Mucosa of descending colon (tissue), 3 donors: Measurements from ENCODE around the gene HSBP1. TPM values are rescaled to one million over a fixed set of nuclear protein-coding genes. Genes with fewer than 3 reads are reported as not detected.

Experiments used
- ATAC-seq: fragments of 200-7000 bp; cut with Tn5 transposase; one replicate; pipeline ENCODE4 v1.9.1; 2020; ENCODE audit warnings: mild to moderate bottlenecking, moderate library complexity
- DNase-seq, 3 donors: peaks; one replicate each; pipeline ENCODE4 v3.0.0-alpha.2; 2020
- H3K36me3 ChIP-seq: fragments of 200-600 bp; one replicate; pipeline ENCODE4 v1.8.0; 2021; ENCODE audit warnings: low read depth, mild to moderate bottlenecking
- H3K4me1 ChIP-seq: fragments of 200-600 bp; one replicate; pipeline ENCODE4 v1.8.0; 2021; ENCODE audit warnings: low read depth, mild to moderate bottlenecking
- H3K4me3 ChIP-seq: fragments of 200-600 bp; one replicate; pipeline ENCODE4 v1.8.0; 2021; ENCODE audit warnings: mild to moderate bottlenecking
- H3K9me3 ChIP-seq: fragments of 200-600 bp; one replicate; pipeline ENCODE4 v1.8.0; 2021; ENCODE audit warnings: mild to moderate bottlenecking
- CTCF ChIP-seq: fragments of 200-600 bp; IDR thresholded peaks from one replicate; pipeline ENCODE4 v1.8.0; 2022; ENCODE audit warnings: antibody characterized with exemption, mild to moderate bottlenecking
- intact Hi-C, 2 donors: fragments of 100-400 bp; cut with DNase I in 1 of 2; cut with micrococcal nuclease in 1 of 2; formaldehyde crosslinking; loops; one replicate each; pipeline versions ENCODE4 v1.11.0 to v1.11.1; 2022; cut with DNase I, micrococcal nuclease
- total RNA-seq, 3 donors: library from RNA; stranded (reverse); fragmentation: NEBNext Ultra II Directional in 2 of 3; extraction: Animal tissue kit (Norgen Biotek cat#: 25700) in 2 of 3; gene quantifications; one replicate each; pipeline versions ENCODE4 v1.2.1 to v1.2.4, GENCODE V29; 2021 to 2023
- donor health status: DM: no; HTN: no; CAD: no; lungs with moderate emphysema.
- donor health status: DM: no; HTN: no; CAD: no.
- donor health status: DM: no; HTN: yes; CAD: no.

Gene HSBP1
- total RNA-seq, 3 donors from 2014 or later: 76.9 to 89.2 (median 78.9) TPM

- Histone ChIP-seq H3K4me3 (no peak overlapping the region), H3K9me3 (no peaks in the 10 kb centered on the region), H3K36me3 (no peaks in the 10 kb centered on the region), H3K4me1 (no peaks in the 10 kb centered on the region)
- ATAC-seq: no peak
- intact Hi-C loops: no loop called here
- no peak for TF ChIP-seq CTCF
- DNase-seq: no peak
These were observed 36.4 kb upstream of the HSBP1 start for GRCh38 chr16:83771306-83771942.

GRCh38 chr16:83772806-83773205 lies 35.0 kb upstream of the HSBP1 start:
- no peak for TF ChIP-seq CTCF
- Histone ChIP-seq H3K4me1 (no peaks in the 10 kb centered on the region), H3K4me3 (no peak overlapping the region), H3K9me3 (no peaks in the 10 kb centered on the region), H3K36me3 (no peaks in the 10 kb centered on the region)
- DNase-seq (no peak), ATAC-seq (no peak)
- intact Hi-C loops: no loop called here

GRCh38 chr16:83774066-83774465 lies 33.7 kb upstream of the HSBP1 start:
- TF ChIP-seq CTCF: no peak
- no peaks in the 10 kb centered on the region for H3K36me3 ChIP-seq
- intact Hi-C loops: no loop called here
- DNase-seq (no peak), ATAC-seq (no peak)
- no peak overlapping the region for H3K4me3 ChIP-seq
- no peaks in the 10 kb centered on the region for H3K4me1 ChIP-seq
- H3K9me3 ChIP-seq: no peaks in the 10 kb centered on the region

- no peak for TF ChIP-seq CTCF
- no peak for ATAC-seq
- H3K4me3 ChIP-seq: no peak overlapping the region
These were observed 30.8 kb upstream of the HSBP1 start for GRCh38 chr16:83776944-83777343.

GRCh38 chr16:83779886-83780285 lies 27.9 kb upstream of the HSBP1 start:
- ATAC-seq (no peak), DNase-seq (no peak)
- intact Hi-C loops: no loop called here
- no peak overlapping the region for H3K4me3 ChIP-seq
- no peaks in the 10 kb centered on the region for H3K9me3 ChIP-seq
- H3K4me1 ChIP-seq: no peaks in the 10 kb centered on the region
- TF ChIP-seq CTCF: no peak
- H3K36me3 ChIP-seq: no peaks in the 10 kb centered on the region

More at GRCh38 chr16:83776944-83777343, 30.8 kb upstream of the HSBP1 start:
- no peak for DNase-seq
- Histone ChIP-seq H3K36me3 (no peaks in the 10 kb centered on the region), H3K4me1 (no peaks in the 10 kb centered on the region), H3K9me3 (no peaks in the 10 kb centered on the region)
- intact Hi-C loops: no loop called here

GRCh38 chr16:83785455-83785854 lies 22.3 kb upstream of the HSBP1 start:
- DNase-seq (no peak), ATAC-seq (no peak)
- TF ChIP-seq CTCF: no peak
- Histone ChIP-seq H3K36me3 (no peaks in the 10 kb centered on the region), H3K9me3 (no peaks in the 10 kb centered on the region), H3K4me3 (no peak overlapping the region), H3K4me1 (no peaks in the 10 kb centered on the region)
- intact Hi-C loops: no loop called here
